ENCODE data around the gene PAEP.

GRCh38 chr9:135615666-135616618, 54.4 kb downstream of the PAEP start:
- TF ChIP-seq CTCF (IDR thresholded peaks at IDR 0.05) = no peak
- no peak for TF ChIP-seq POLR2A (IDR thresholded peaks at IDR 0.05)

Measured in uterus (tissue), 2 donors.